Measurements from ENCODE around the gene ZNF462. TPM values are rescaled to one million over a fixed set of nuclear protein-coding genes. Genes with fewer than 3 reads are reported as not detected.

ZNF462 gene
- total and polyA plus RNA-seq, 11 donors = 5.3 to 51.3 (median 30.9) TPM

DNA sequence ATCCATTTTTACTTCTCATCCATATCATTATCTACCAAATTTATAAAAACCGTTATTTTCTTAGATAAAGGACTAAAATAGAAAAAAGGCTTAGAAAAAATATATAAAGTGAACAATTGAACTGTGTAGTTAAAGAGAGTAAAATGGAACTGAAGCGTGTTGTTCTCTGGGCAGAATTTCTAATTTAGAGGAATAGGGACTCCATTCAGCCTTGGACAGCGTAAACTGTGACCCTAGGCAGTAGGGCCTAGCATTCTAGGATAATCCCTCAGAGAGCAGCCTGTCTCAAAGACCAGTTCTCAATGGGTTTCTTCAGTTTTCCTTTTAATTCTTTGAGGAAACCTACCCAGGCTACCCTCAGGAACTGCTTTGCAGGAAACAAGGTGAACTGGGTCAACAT is 11.1 kb downstream of the ZNF462 start:
- no peaks in the 10 kb centered on the region for H3K27me3 ChIP-seq
- ATAC-seq (no peak), DNase-seq (no peak)
- no peaks in the 10 kb centered on the region for H3K9me3 ChIP-seq
- TF ChIP-seq, protein P1, sequence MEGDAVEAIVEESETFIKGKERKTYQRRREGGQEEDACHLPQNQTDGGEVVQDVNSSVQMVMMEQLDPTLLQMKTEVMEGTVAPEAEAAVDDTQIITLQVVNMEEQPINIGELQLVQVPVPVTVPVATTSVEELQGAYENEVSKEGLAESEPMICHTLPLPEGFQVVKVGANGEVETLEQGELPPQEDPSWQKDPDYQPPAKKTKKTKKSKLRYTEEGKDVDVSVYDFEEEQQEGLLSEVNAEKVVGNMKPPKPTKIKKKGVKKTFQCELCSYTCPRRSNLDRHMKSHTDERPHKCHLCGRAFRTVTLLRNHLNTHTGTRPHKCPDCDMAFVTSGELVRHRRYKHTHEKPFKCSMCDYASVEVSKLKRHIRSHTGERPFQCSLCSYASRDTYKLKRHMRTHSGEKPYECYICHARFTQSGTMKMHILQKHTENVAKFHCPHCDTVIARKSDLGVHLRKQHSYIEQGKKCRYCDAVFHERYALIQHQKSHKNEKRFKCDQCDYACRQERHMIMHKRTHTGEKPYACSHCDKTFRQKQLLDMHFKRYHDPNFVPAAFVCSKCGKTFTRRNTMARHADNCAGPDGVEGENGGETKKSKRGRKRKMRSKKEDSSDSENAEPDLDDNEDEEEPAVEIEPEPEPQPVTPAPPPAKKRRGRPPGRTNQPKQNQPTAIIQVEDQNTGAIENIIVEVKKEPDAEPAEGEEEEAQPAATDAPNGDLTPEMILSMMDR (IDR thresholded peaks at IDR 0.05) = no peak
- no peak for TF ChIP-seq POLR2A (IDR thresholded peaks at IDR 0.05)
- H3K4me3 ChIP-seq = no peak overlapping the region
- no peak overlapping the region for H3K27ac ChIP-seq
- H3K36me3 ChIP-seq = no peaks in the 10 kb centered on the region
- peaks cover 0 to 87% (median 61%) of the 10 kb centered on the region in 12 donors for H3K4me1 ChIP-seq
- intact Hi-C loops (cut with DNase I) = loop anchor here in 2 of 10 donors (5.0 kb wide), 2 partner anchors 43 to 48 kb away; no protein-coding TSS in a partner anchor
- WGBS, 4 donors = 89 to 94% (median 92%) methylated on average over 3 of the region's 3 CpGs

DNA sequence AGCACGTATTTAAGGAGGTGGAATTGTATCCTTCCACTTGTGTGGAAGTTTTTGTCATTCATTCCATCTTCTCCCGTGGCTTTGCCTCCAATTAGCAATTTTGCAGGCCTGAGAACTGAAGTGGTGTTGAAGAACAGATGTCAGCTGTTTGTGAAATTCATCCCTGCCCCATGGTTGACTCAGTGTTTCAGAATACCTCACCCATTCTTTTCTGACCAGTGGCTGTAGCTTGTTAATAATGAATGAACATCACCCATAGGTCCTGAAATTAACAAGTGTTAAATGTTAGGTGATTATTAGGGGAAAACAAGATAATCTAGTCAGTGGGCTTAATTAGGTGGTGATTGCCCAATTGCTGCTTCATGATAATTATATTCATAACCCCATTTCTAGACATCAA is 11.7 kb downstream of the ZNF462 start:
- TF ChIP-seq, protein P1 (IDR thresholded peaks at IDR 0.05) = no peak
- no peak for TF ChIP-seq POLR2A (IDR thresholded peaks at IDR 0.05)
- no peaks in the 10 kb centered on the region for H3K36me3 ChIP-seq
- H3K27ac ChIP-seq = peak overlapping the region in 2 of 12 donors; percentile 32 to 33
- intact Hi-C loops (cut with DNase I) = loop anchor here in 3 of 10 donors (5.0 kb wide), 2 partner anchors 43 to 48 kb away; no protein-coding TSS in a partner anchor
- peaks cover 0 to 87% (median 58%) of the 10 kb centered on the region in 12 donors for H3K4me1 ChIP-seq
- no peaks in the 10 kb centered on the region for H3K9me3 ChIP-seq
- ATAC-seq (no peak), DNase-seq (no peak)
- H3K27me3 ChIP-seq = no peaks in the 10 kb centered on the region
- no peak overlapping the region for H3K4me3 ChIP-seq
- WGBS, 4 donors = 66 to 78% (median 73%) methylated on average over 2 of the region's 2 CpGs

DNA sequence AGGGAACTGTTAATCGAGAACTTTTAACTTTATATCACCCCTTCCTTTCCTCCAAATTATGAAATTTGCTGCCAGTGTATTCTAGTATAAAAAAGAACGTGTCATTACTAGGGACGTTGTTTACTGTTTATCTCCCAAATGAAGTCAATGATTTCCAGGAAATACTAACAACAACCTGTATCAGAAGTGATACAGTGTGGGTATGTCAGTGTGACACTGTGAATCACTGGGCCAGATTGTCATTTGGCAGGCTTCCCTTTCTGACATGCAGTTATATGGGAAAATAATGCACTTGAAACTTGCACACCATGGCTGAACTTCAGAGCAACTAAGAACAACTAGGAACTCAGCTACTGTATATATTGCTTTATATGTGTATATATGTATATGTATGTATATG is 12.6 kb downstream of the ZNF462 start:
- no peak overlapping the region for H3K4me3 ChIP-seq
- no peaks in the 10 kb centered on the region for H3K27me3 ChIP-seq
- H3K4me1 ChIP-seq = peaks cover 0 to 87% (median 56%) of the 10 kb centered on the region in 12 donors
- no peaks in the 10 kb centered on the region for H3K36me3 ChIP-seq
- DNase-seq (no peak), ATAC-seq (peak in 1 of 4 donors; percentile 25)
- H3K9me3 ChIP-seq = no peaks in the 10 kb centered on the region
- H3K27ac ChIP-seq = peak overlapping the region in 6 of 12 donors; percentile 2 to 33 (median 20)
- TF ChIP-seq, protein P1 (IDR thresholded peaks at IDR 0.05) = no peak
- TF ChIP-seq POLR2A (IDR thresholded peaks at IDR 0.05) = no peak
- WGBS, 4 donors = 16 to 30% (median 26%) methylated on average over 3 of the region's 3 CpGs
- intact Hi-C loops (cut with DNase I) = loop anchor here in 1 of 10 donors (5.0 kb wide), 1 partner anchor 47 kb away; no protein-coding TSS in a partner anchor

DNA sequence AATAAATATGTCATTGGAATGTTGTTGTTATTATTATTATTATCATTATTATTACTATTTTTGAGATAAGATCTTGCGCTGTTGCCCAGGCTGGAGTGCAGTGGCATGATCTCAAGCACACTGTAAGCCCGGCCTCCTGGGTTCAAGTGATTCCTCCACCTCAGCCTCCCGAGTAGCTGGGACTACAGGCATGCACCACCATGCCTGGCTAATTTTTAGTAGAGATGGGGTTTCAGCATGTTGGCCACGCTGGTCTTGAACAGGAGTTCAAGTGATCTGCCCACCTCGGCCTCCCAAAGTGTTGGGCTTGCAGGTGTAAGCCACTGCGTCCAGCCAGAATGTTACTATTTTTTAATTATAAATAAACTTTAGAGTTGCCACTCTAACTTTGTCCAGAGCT is 14.4 kb downstream of the ZNF462 start:
- ATAC-seq (no peak), DNase-seq (no peak)
- Histone ChIP-seq H3K27me3 (no peaks in the 10 kb centered on the region), H3K4me1 (peaks cover 0 to 83% (median 56%) of the 10 kb centered on the region in 12 donors), H3K36me3 (no peaks in the 10 kb centered on the region), H3K27ac (peak overlapping the region in 3 of 12 donors; percentile 68 to 78 (median 78)), H3K9me3 (no peaks in the 10 kb centered on the region), H3K4me3 (no peak overlapping the region)
- WGBS, 4 donors = 95 to 100% (median 96%) methylated on average over 6 of the region's 6 CpGs
- TF ChIP-seq, protein P1 (IDR thresholded peaks at IDR 0.05) = no peak
- no peak for TF ChIP-seq POLR2A (IDR thresholded peaks at IDR 0.05)
- intact Hi-C loops (cut with DNase I) = loop anchor here in 1 of 10 donors (5.0 kb wide), 1 partner anchor 45 kb away; no protein-coding TSS in a partner anchor
